K562 (cell line): Measurements from ENCODE around the gene TRIO. TPM values are rescaled to one million over a fixed set of nuclear protein-coding genes. Genes with fewer than 3 reads are reported as not detected.

ENCODE experiments used
- ATAC-seq: fragments of 200-7000 bp; cut with Tn5 transposase; 3 replicates; pipeline ENCODE4 v1.9.1; 2020; ENCODE audit warnings: moderate library complexity
- BruUV-seq: library from RNA; stranded (reverse); fragments of 400-500 nt; replicated peaks from 2 replicates; lab custom pipeline; 2021; lab: Mats Ljungman, UMichigan
- CTCF ChIA-PET: fragments of 300-600 bp; formaldehyde crosslinking; extraction: SDS; loops from one replicate; lab custom pipeline; 2021; ENCODE audit warnings: low intra/inter-chr PET ratio; lab: Yijun Ruan, JAX
- POLR2A ChIA-PET: fragments of 300-600, 350-650 bp; sonication (Branson Sonifier 250); formaldehyde crosslinking; extraction: SDS; loops from one replicate; lab custom pipeline; 2021; ENCODE audit warnings: antibody characterized with exemption, inconsistent platforms; lab: Yijun Ruan, JAX
- DNase-seq, 4 experiments: peaks; one replicate each; pipeline versions ENCODE4 v3.0.0 to v3.0.0-alpha.2; 2011 to 2018; ENCODE audit warnings: low spot score in 3 of 4, mixed read lengths in 3 of 4; ENCODE audit errors: extremely low read depth in 1 of 4
- FAIRE-seq: peaks from 2 replicates; lab custom pipeline; 2011; peaks lifted over from hg19 to GRCh38; lab: Jason Lieb, UNC
- H2AFZ ChIP-seq: 2 replicates; pipeline ENCODE4 v1.6.0; 2011; ENCODE audit warnings: low read depth, low read length, control low read depth, inconsistent platforms
- H3K27ac ChIP-seq: fragments of 200-600 bp; 3 replicates; pipeline ENCODE4 v1.8.0; 2011; ENCODE audit warnings: low read depth, mild to moderate bottlenecking, control low read depth, inconsistent platforms, low read length, moderate library complexity, mixed read lengths; ENCODE audit errors: extremely low read depth
- H3K27me3 ChIP-seq, 2 experiments: fragments of 300-600 bp in 1 of 2; 2 replicates in 1 of 2; 3 replicates in 1 of 2; pipeline versions ENCODE4 v1.6.0 to v1.8.0; 2011; ENCODE audit warnings: inconsistent platforms in 2 of 2, low read length in 2 of 2, mild to moderate bottlenecking in 1 of 2, mixed read lengths in 1 of 2, moderate library complexity in 1 of 2; ENCODE audit not compliant: control insufficient read depth in 2 of 2, insufficient read depth in 2 of 2
- H3K36me3 ChIP-seq: fragments of 300-600 bp; 3 replicates; pipeline ENCODE4 v1.8.0; 2011; ENCODE audit warnings: mild to moderate bottlenecking, low read length, inconsistent platforms; ENCODE audit not compliant: control insufficient read depth, insufficient read depth
- H3K4me1 ChIP-seq, 2 experiments: fragments of 200-600 bp in 1 of 2; replicated peaks in 1 of 2; 2 replicates in 1 of 2; 3 replicates in 1 of 2; pipeline versions ENCODE4 v1.5.1 to v1.8.0; 2011; ENCODE audit warnings: inconsistent platforms in 2 of 2, low read length in 2 of 2, mild to moderate bottlenecking in 1 of 2, mixed read lengths in 1 of 2, moderate library complexity in 1 of 2; ENCODE audit not compliant: control insufficient read depth in 2 of 2, insufficient read depth in 2 of 2
- H3K4me2 ChIP-seq: 2 replicates; pipeline ENCODE4 v1.6.1; 2011; ENCODE audit warnings: low read length, control low read depth, inconsistent platforms, mixed read lengths; ENCODE audit not compliant: insufficient read depth
- H3K4me3 ChIP-seq: fragments of 200-600 bp; sonication (generic), shearing (Covaris generic); 2 replicates; pipeline ENCODE4 v1.5.1; 2016; ENCODE audit warnings: control low read depth, inconsistent platforms
- H3K79me2 ChIP-seq: fragments of 200-600 bp; 3 replicates; pipeline ENCODE4 v1.8.0; 2011; ENCODE audit warnings: low read length, inconsistent platforms; ENCODE audit not compliant: control insufficient read depth, insufficient read depth
- H3K9ac ChIP-seq, 2 experiments: 2 replicates each; pipeline versions ENCODE4 v1.6.0 to v1.6.1; 2011; ENCODE audit warnings: low read depth in 2 of 2, low read length in 2 of 2, control low read depth in 1 of 2, inconsistent platforms in 1 of 2, mild to moderate bottlenecking in 1 of 2, mixed read lengths in 1 of 2; ENCODE audit not compliant: insufficient read depth in 1 of 2
- H3K9me1 ChIP-seq: one replicate; pipeline ENCODE4 v1.6.0; 2011; ENCODE audit warnings: inconsistent platforms, mild to moderate bottlenecking, low read length, moderate library complexity; ENCODE audit not compliant: control insufficient read depth, insufficient read depth
- H3K9me3 ChIP-seq: replicated peaks from 2 replicates; pipeline ENCODE4 v1.5.1; 2011; ENCODE audit warnings: low read depth, low read length, inconsistent platforms; ENCODE audit not compliant: control insufficient read depth, insufficient read depth
- H4K20me1 ChIP-seq: replicated peaks from 2 replicates; pipeline ENCODE4 v1.6.1; 2011; ENCODE audit warnings: low read length, inconsistent platforms, mixed read lengths; ENCODE audit not compliant: control insufficient read depth, insufficient read depth
- CBFA2T2 ChIP-seq: fragments of 450-650 bp; conservative IDR thresholded peaks from 2 replicates; pipeline ENCODE4 v1.6.1; 2017; ENCODE audit warnings: mild to moderate bottlenecking
- CHD2 ChIP-seq: IDR thresholded peaks from 2 replicates; pipeline ENCODE4 v1.6.1; 2011; ENCODE audit warnings: low read depth, low read length
- COPS2 ChIP-seq: fragments of 450-650 bp; conservative IDR thresholded peaks from 2 replicates; pipeline ENCODE4 v1.6.1; 2016; ENCODE audit warnings: mild to moderate bottlenecking, moderate library complexity
- E2F5 ChIP-seq: sonication (generic); formaldehyde crosslinking; IDR thresholded peaks from 2 replicates; pipeline ENCODE4 v1.8.0; 2022; ENCODE audit warnings: mild to moderate bottlenecking, missing genetic modification reagents
- HBP1 ChIP-seq: fragments of 450-650 bp; formaldehyde crosslinking; IDR thresholded peaks from 2 replicates; pipeline ENCODE4 v1.4.0; 2022; ENCODE audit warnings: missing genetic modification characterization
- HDAC6 ChIP-seq: IDR thresholded peaks from 2 replicates; pipeline ENCODE4 v1.6.1; 2012; ENCODE audit warnings: low read depth, mild to moderate bottlenecking, control low read depth, inconsistent platforms, low read length, moderate library complexity
- POLR3G ChIP-seq: IDR thresholded peaks from 2 replicates; pipeline ENCODE4 v1.6.1; 2011; ENCODE audit not compliant: insufficient read length, insufficient replicate concordance; ENCODE audit errors: extremely low read depth
- ZBTB26 ChIP-seq: fragments of 450-650 bp; formaldehyde crosslinking; IDR thresholded peaks from 2 replicates; pipeline ENCODE4 v1.4.0; 2022; ENCODE audit warnings: missing genetic modification characterization
- ZEB2 ChIP-seq: fragments of 450-650 bp; IDR thresholded peaks from 2 replicates; pipeline ENCODE4 v1.6.1; 2016
- ZNF12 ChIP-seq: sonication (generic); formaldehyde crosslinking; IDR thresholded peaks from 2 replicates; pipeline ENCODE4 v1.4.0; 2020; ENCODE audit warnings: mild to moderate bottlenecking, missing genetic modification reagents
- ZNF445 ChIP-seq: fragments of 250-450 bp; sonication (Bioruptor Pico); IDR thresholded peaks from 2 replicates; pipeline ENCODE4 v1.4.0; 2020; ENCODE audit warnings: low read depth, mild to moderate bottlenecking, moderate library complexity
- WGBS: fragments of 100-300 bp; shearing (Covaris generic); methylation state at CpG from one replicate; pipeline ENCODE4 v1.1.6; 2016; ENCODE audit warnings: low coverage, mixed read lengths; ENCODE audit not compliant: insufficient coverage; ENCODE audit errors: missing lambda C conversion rate; 5-methylcytosine and 5-hydroxymethylcytosine counted together
- in situ Hi-C: fragments of 300-500 bp; cut with MboI; formaldehyde crosslinking; loops from 4 replicates; pipeline ENCODE4 v1.15.0; 2018; ENCODE audit warnings: inconsistent platforms, mixed read lengths
- intact Hi-C: fragments of 100-400 bp; cut with micrococcal nuclease; formaldehyde crosslinking; loops from 2 replicates; pipeline ENCODE4 v1.14.2; 2022
- polyA plus RNA-seq, 8 experiments: library from polyadenylated mRNA; depleted of rRNA in 4 of 8; stranded (reverse) in 5 of 8; unstranded in 3 of 8; fragments of >200 nt; fragmentation: Nextera tagmentation in 2 of 8; fragmentation: Illumina TruSeq in 1 of 8; extraction: Ambion mirVana in 2 of 8; extraction: Trizol in 1 of 8; gene quantifications; 2 replicates each; pipeline versions ENCODE4 v1.2.1 to v1.2.3, GENCODE V29; 2011 to 2014; ENCODE audit warnings: inconsistent platforms in 1 of 8, missing spikeins in 1 of 8
- total RNA-seq, 7 experiments: library from RNA; depleted of rRNA in 6 of 7; stranded (reverse); fragments of >200 nt in 6 of 7; fragmentation: Illumina TruSeq in 2 of 7; extraction: Trizol in 2 of 7; gene quantifications; 2 replicates each; pipeline versions ENCODE4 v1.2.1 to v1.2.3, GENCODE V29; 2011 to 2021; ENCODE audit warnings: low replicate concordance in 1 of 7

TRIO gene
- total and polyA plus RNA-seq, 9 of the 15 experiments (the other 6 are each of a cell fraction or from before 2014, with no cell fraction given) = 0.24 to 5.0 (median 1.1) TPM

GRCh38 chr5:14184082-14184481 lies 40.9 kb downstream of the TRIO start:
- no peak for ATAC-seq
- intact Hi-C loops (no loop called here), in situ Hi-C loops (no loop called here)
- no peak overlapping the region for H3K4me3 ChIP-seq
- peaks cover 9 to 18% of the 10 kb centered on the region in 2 experiments; a peak in 3 of 5 replicates for H3K27me3 ChIP-seq
- no peak overlapping the region for H2AFZ ChIP-seq
- TF ChIP-seq HBP1 (CRISPR knock-in tag) (no peak), CHD2 (no peak), ZNF12 (no peak), CBFA2T2 (no peak), ZBTB26 (CRISPR knock-in tag) (no peak), POLR3G (no peak), HDAC6 (no peak), E2F5 (no peak), COPS2 (no peak), ZEB2 (no peak), ZNF445 (CRISPR knock-in tag) (no peak)
- FAIRE-seq = no peak
- CTCF ChIA-PET = no interaction called here
- no peaks in the 10 kb centered on the region for H3K4me1 ChIP-seq
- H3K36me3 ChIP-seq = no peaks in the 10 kb centered on the region
- H3K79me2 ChIP-seq = no peaks in the 10 kb centered on the region
- POLR2A ChIA-PET = no interaction called here
- no peak overlapping the region for H3K9ac ChIP-seq
- 0 out of 2 replicates have a peak, but pooled peaks cover 3% of the 10 kb centered on the region for H4K20me1 ChIP-seq
- DNase-seq = no peak
- H3K9me1 ChIP-seq = no peaks in the 10 kb centered on the region
- H3K4me2 ChIP-seq = no peak overlapping the region
- H3K9me3 ChIP-seq = no peaks in the 10 kb centered on the region
- no peak overlapping the region for H3K27ac ChIP-seq
- no TSS peak for BruUV-seq
- WGBS = 9% methylated on average over 7 of the region's 7 CpGs
